CD4-positive, alpha-beta T cell treated with Interleukin-6 at 100 ng/mL for 8 hours (primary cell): Measurements from ENCODE around the gene NSD1.

Experiments
- DNase-seq: peaks from one replicate; pipeline ENCODE4 v3.0.0-alpha.2; 2020; ENCODE audit warnings: mixed read lengths, low spot score

Gene NSD1

DNA sequence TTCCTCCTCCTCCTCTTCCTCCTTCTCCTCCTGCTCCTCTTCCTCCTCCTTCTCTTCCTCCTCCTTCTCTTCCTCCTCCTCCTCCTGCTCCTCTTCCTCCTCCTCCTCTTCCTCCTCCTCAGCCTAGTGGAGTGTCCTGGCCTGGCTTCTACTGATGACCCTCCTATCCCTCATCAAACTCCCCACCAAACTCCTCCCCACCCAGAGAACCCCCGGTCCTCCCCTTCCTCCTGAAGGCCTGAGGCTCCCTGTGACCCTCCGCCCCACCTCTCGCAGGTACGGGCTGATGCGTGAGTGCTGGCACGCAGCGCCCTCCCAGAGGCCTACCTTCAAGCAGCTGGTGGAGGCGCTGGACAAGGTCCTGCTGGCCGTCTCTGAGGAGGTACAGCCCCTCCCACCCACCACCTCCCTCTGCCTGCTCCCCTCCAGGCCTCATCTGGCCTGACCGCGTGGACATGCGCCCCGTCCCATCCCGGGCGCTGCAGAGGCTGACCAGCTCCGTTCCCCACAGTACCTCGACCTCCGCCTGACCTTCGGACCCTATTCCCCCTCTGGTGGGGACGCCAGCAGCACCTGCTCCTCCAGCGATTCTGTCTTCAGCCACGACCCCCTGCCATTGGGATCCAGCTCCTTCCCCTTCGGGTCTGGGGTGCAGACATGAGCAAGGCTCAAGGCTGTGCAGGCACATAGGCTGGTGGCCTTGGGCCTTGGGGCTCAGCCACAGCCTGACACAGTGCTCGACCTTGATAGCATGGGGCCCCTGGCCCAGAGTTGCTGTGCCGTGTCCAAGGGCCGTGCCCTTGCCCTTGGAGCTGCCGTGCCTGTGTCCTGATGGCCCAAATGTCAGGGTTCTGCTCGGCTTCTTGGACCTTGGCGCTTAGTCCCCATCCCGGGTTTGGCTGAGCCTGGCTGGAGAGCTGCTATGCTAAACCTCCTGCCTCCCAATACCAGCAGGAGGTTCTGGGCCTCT is 36.3 kb upstream of the NSD1 start:
- DNase-seq: no peak

DNA sequence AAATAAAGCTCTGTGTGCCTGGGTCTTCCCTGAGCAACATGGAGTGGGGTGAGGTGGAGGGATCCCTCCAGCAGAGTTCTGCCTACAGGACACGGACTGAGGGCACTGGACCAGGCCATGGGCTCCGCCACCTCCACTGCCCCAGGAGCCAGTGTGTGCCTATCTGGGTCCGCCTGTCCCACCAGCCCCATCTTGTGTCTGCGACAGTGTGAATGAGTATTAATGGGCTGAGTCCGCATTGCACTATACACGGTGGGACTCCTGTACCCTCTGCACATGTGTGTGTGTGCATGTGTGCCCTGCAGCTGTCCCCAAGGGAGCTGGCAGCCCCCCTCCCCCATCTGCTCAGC is 35.5 kb upstream of the NSD1 start:
- DNase-seq: no peak

DNA sequence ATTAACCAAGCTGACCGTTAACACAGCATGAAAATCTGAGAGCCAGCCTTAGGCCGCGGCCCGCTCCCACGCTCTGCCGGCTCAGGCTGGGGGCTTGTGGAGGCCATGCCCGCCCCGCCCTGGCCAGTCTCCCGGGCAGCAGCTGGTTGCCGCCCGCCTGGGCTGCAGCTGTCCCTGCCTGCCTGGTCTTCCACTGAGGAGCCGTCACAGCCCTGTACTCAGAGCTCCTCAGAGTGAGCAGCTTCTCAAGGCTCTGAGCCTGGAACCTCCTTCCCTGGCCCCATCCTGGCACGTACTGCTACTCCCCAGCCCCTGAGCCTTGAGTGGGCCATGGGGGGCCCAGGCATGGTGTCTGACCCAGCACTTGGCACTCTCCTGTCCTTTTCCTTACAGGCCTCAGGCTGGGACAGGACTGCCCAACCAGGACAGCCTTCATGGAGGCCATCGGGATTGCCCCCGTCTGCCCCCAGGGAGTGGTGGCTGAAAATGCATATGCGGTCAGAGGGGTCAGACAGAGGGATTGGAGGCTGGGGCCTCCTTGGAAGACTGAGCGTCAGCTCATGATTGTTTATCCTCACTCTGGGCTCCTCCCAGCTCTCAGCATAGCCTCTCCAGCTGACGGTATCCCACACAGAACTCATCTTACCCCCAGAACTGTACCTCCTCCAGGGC is 35.0 kb upstream of the NSD1 start:
- no peak for DNase-seq

DNA sequence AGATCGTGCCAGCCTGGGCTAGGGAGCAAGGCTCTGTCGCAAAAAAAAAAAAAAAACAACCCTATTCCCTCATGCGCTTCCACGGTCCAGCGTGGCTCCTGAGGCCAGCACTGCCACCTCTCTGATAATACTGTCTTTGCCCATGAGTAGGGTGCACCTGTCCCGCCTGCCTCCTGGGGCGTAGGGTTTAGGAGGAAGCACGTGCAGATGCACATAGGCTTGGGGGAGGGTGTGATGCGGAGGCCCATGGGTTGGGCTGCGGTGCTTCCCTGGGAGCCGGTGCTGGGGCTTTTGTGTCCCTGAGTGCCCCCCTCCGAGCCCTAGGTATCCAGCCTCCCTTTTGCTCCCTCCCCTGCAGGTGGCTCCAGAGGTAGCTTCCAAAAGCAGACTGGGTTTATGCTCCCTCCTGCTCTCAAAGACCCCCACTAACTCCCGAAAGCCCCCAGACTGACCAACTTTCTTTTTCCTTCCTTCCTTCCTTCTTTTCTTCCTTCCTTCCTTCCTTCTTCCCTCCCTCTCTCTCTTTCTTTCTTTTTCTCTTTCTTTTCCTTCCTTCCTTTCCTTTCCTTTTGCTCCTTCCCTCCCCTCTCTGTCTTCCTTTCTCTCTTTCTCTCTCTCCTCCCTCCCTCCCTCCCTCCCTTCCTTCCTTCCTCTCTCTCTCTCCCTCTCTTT is 34.0 kb upstream of the NSD1 start:
- DNase-seq: no peak

DNA sequence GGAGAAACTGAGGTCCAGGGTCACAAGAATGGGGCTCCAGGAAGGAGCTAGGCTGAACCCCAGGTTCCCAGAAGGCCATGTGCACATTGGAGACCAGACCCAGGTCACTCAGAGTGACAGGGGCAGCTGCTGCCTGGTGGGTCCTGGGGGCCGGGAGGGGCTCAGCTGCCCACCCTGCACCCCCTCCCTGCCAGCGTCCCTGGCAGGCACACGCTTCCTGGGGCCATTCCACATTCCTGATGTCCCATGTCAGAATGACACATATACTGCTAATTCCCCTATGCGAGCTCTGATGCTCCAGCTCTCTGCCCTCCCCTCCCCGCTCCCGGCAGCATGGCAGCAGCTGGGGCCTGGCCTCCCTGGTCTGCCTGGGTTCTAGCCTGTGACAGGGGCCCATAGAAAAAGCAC is 32.9 kb upstream of the NSD1 start:
- DNase-seq: no peak

DNA sequence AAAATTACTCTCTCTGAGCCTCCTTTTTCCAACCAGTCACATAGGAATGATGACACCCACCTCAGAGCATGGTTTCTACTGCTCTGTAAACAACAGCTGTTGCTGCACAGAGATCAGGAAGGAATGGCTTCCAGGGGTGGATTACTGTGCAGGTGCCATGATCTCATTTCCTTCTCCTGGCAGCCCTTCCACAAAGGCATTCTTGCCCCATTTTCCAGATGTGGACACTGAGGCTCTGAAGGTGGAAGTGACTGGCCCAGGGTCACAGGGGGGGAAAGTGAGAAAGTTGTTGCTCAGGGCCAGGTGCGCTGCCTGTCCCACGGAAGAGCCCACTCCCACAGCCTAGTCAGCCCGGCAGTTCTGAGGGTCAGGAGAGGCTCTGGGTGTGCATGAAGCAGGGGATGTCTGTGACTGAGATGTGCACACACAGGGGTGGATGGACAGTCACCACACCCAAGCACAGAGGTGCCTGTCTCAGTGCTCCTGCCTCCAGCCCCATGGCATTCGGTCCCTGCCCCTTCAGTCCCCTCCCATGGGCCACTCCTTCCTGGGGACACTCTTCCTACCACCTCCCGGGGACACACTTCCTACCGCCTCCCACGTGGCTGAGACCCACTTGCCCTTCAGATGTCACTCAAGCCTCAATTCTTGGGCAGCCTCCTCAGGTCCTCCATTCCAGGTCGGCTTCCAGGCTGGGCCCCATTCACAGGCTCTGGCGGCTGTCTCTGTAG is 29.9 kb upstream of the NSD1 start:
- no peak for DNase-seq

DNA sequence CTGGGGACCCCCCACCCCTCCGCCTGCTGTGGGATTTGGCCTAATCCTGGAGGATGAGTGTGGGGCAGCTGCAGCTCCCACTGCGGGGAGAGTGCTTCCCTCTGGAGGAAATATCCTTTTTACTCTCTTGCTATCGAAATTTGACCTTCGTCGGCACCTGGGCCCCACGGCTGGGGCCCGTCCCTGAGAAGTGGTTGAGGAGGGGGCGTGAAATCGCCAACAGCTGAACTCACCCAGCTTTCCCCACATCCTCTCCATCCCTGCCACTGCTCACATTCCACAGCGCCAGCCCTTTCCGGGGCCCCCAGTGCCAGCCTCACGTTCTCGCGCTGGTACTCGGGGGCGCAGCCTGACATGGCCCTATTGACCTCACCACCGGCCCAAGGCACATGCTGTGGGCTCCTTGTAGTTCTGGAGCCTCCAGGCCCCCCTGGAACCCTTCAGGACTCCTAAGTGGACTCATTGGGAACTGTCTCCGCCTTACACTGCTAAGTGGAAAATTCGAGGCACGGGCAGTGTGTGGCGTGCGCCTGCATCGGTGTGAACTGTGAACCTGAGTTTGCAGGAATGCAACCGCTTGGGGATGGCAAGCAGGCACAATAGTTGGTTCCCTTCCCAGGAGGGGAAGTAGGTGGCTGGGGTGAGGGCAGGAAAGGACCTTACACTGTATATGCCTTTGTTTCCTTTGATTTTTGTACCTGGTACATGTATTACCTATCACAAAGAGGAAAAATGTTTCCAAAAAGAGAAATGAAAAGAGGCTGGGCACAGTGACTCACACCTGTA is 27.7 kb upstream of the NSD1 start:
- DNase-seq: no peak

DNA sequence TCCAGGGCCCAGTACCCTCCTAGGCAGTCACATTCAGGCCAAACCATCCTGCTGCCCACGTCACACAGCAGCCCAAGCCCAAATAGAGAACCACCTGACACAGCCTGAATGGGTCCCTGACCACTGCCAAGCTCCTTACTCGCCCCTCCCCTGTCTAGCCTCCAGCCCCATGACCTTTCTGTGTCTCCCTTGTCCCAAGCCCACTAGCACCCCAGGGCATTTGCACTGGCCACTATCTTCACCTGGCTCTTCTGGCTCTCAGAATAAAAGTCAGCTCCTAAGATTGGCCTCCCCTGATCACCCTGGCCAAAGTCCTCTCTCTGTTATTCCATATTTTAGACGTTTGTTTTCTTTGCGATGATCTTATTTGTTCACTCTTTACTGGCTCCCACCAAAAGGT is 26.4 kb upstream of the NSD1 start:
- no peak for DNase-seq

DNA sequence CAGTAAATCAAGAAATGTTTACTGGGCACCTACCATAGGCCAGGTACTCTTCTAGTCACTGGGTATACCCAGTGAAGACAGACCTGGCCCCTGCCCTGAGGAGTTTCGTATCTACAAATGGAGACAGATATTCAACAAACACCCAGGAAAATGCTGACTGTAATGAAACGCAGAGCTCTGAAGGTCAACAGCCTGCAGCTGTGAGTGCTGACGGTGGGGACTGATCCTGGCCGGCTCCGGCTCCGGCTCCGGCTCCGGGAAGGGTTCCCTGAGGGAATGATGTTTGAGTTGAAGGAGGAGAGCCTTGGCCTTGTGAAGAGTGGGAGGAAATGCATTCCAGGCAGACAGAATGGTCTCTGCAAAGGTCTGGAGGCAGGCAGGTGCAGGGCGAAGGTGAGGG is 23.8 kb upstream of the NSD1 start:
- no peak for DNase-seq

DNA sequence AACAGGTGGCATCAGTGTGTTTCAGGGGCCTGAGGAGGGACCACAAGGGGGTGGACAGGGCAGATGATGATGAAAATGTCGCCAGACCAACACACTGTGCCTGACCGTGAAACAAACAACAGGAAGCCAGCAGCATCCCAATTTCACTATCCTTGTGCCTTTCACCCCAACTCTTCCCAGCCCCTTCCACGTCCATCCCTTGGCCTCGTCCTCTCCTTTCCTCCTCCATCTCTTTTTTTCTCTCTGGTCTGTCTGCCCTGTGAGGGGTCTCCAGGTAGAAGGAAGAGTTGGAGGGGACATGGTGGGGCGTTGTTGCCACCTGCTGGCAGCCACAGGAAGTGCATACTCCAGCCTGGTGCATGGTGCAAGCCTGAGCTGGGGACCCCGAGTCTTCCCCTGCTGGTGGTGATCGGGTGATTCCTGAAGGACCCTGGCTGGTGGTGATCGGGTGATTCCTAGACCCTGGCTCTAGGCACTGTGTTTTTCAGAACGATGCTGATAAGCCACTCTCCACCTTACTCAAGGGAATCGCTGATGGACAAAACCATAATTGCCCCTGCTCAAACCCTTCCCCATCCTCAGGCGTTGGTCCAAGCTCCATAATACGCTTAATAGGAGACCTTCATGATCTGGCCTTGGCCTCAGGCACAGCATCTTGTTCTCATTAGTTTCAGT is 21.7 kb upstream of the NSD1 start:
- DNase-seq: peak; percentile 48

DNA sequence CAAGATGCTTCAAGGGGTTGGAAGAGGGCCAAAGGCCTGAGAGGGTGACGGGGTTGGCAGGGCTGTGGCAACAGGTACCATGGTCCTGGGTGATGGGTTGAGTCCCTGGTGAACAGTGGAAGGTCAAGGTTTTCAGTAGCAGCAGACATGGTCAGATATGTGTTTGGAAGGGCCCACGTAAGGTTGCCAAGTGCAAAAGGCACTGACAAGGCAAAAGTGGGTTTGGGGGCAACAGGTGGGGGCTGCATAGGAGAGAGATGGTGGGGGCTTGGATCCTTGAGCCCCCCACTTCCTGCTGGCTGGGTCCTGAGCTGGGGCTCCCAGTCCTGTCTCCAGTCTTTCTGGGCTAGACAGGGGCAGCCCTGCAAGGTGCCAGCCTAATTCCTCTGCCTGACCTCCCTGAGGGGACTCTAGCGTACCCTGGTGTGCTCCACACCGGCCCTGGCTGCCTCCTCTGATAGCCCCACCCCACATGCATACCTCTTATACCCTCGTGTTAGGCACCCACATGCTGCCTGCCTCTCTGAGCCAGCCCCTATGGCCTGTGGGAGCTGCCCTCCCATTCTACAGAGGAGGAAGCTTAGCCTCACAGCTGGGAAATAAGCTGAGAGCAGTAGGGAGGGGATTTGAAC is 20.9 kb upstream of the NSD1 start:
- no peak for DNase-seq

DNA sequence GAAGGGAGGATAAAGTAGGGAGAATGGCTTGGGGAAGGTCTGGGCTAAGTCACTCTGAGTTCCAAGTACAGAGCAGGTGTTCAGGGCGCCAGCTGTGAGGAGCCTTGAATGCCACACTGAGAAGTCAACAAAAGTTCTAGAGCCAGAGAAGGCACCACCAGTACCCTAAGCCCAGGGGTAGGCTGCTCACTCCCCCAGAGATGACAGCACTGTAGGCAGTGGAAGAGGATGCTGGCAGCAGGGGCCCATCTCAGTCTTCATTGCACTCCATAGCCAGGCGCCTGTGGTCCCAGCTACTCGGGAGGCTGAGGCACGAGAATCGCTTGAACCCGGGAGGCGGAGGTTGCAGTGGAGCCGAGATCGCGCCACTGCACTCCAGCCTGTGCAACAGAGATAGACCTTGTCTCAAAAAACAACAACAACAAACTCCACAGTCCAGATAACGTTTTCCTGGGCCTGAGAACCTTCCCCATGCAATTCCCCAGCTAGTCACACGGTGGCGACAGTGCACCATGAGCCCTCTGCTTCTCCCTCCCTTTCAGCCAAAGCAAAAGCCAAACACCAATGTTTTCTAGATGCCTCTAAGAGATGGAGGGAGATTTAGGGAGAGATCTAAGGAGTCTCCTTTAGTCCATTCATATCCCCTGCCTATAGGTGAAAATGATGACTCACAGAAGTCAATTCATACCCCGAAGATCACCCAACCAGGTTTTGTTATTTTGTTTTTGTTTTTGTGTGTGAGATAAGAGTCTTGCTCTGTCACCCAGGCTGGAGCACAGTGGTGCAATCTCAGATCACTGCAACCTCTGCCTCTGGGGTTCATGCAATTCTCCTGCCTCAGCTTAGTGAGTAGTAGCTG is 19.8 kb upstream of the NSD1 start:
- peak; percentile 77 for DNase-seq

DNA sequence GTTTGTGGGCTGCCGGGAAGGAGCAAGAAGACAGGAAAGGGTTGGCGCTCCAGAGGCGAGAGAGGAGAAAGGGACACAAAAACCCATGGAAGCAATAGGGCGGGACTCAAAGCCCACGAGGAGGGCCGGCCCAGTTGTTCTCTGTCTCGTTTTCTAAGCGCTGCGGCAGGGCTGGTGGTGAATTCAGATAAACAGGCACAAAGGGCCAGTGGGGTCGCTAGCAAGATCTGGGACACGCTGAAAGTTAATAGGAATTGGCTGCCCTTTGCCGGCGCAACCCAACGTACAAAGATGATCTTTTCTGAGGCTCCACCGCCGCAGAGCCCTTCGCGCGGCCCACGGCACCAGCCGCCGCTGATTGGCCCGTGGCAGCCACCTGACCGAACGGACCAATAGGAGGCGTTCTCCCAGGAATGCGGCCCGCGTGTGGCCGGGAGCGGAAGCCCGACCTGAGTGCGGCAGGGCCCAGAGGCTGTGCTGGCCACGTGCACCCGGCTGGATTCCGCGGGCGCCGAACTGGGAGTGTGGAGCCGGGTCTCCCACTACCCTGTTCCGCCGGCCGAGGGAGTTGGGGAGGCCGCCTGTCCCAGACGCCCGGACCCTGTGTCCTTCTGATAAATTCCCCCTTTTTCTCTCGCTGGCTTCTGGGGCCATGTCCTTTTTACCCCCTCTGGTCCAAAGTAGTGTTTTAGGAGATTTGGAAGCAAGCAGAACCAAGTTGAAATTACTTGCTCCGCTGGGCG is 16.8 kb upstream of the NSD1 start:
- DNase-seq: peak; percentile 86

DNA sequence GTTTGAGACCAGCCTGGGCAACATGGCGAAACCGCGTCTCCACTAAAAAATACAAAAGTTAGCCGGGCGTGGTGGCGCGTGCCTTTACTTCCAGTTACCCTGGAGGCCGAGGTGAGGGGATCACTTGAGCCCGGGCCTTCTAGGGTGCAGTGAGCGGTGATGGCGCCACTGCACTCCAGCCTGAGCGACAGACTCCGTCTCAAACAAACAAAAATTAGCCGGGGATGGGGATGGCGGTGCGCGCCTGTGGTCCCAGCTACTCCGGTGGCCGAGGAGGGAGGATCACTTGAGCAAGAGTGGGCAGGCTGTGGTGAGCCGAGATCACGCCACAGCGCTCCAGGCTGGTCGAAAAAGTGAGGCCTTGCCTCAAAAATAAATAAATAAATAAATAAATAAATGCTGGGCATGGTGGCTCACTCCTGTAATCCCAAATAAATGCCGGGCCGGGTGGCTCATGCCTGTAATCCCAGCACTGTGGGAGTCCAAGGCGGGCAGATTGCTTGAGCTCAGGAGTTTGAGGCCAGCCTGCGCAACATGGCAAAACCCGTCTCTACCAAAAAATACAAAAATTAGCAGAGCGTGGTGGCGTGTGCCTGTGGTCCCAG is 16.0 kb upstream of the NSD1 start:
- no peak for DNase-seq

DNA sequence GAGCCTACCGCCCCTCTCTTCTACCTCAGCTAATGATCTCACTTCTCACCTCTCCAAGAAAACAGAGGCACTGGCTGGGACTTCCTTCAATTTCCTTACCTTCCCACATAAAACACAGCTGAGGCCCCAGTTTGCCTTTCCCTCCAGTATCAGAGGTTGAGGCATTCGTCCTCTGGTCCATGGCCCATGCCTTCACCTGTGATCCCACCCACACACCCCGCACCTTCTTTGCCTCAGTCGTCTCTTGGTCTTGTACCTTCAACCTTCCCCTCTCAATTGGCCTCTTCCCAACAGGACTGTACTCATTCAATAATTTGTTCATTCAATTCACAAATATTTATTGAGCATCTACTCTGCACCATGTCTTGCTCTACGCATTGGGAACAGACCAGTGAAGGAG is 11.0 kb upstream of the NSD1 start:
- no peak for DNase-seq

DNA sequence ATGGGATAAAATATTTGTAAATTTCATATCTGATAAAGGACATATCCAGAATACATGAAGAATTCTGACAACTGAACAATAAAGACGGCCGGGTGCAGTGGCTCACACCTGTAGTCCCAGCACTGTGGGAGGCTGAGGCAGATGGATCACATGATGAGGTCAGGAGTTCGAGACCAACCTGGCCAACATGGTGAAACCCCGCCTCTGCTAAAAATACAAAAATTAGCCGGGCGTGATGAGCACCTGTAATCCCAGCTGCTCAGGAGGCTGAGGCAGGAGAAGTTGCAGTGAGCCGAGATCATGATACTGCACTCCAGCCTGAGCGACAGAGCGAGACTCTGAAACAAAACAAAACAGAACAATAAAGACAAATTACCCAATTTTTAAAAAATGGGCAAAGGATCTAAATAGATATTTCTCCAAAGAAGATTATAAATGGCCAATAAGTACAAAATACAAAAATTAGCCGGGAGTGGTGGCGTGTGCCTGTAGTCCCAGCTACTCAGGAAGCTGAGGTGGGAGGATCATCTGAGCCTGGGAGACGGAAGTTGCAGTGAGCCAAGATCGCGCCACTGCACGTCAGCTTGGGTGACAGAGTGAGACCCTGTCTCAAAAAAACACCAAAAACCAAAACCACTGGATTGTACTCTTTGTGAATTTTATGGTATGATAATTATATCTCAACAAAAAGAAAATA is 9.6 kb upstream of the NSD1 start:
- DNase-seq: no peak

DNA sequence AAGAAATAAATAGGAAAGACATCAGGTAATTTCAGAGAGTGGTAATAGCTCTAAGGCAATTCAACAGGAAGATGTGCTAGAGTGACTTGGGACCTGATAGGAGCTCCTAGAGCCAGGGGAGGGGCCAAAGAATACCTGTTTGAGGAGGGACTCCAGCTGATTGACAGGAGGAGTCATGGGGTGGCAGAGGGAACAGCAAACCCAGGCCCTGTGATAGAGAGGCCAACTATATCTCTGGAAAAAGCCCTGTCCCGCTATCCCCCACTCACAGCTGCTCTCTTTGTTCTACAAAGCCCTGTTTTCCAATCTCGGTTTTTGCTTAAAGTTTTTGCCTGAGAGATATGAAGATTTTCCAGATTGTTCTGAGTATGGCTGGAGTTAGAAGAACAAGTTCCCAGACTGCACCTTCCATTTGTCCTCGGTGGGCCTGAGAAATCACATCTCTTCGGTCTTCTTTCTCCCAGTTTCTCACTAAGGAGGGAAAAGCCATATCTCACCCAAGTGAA is 9.0 kb upstream of the NSD1 start:
- DNase-seq: no peak
